IMR-90 (cell line): Measurements from ENCODE around the gene PALMD. TPM values are rescaled to one million over a fixed set of nuclear protein-coding genes. Genes with fewer than 3 reads are reported as not detected.

ENCODE experiments used
- ATAC-seq: fragments of 200-7000 bp; cut with Tn5 transposase; 2 replicates; pipeline ENCODE4 v1.9.1; 2020; ENCODE audit warnings: low read depth, mild to moderate bottlenecking, moderate library complexity
- BruUV-seq: library from RNA; stranded (reverse); fragments of 400-500 nt; replicated peaks from 2 replicates; lab custom pipeline; 2021; lab: Mats Ljungman, UMichigan
- CTCF ChIA-PET: fragments of 300-600 bp; formaldehyde crosslinking; extraction: SDS; loops from one replicate; lab custom pipeline; 2021; ENCODE audit warnings: antibody characterized with exemption; lab: Yijun Ruan, JAX
- POLR2A ChIA-PET: fragments of 300-600 bp; sonication (Branson Sonifier 250); formaldehyde crosslinking; loops from one replicate; lab custom pipeline; 2022; ENCODE audit warnings: antibody characterized with exemption; ENCODE audit not compliant: unreplicated experiment; lab: Charles Lee
- DNase-seq: peaks from one replicate; pipeline ENCODE4 v3.0.0; 2013
- H2AFZ ChIP-seq: replicated peaks from 2 replicates; pipeline ENCODE3; 2013; ENCODE audit warnings: low read length, mild to moderate bottlenecking; ENCODE audit not compliant: poor library complexity
- H2AK5ac ChIP-seq: 2 replicates; pipeline ENCODE4 v1.6.1; 2013; ENCODE audit warnings: low read depth, low read length, inconsistent platforms
- H2AK9ac ChIP-seq: replicated peaks from 2 replicates; pipeline ENCODE3; 2013; ENCODE audit warnings: mild to moderate bottlenecking, low read depth, low read length, moderate library complexity; ENCODE audit not compliant: poor library complexity
- H2BK120ac ChIP-seq: 2 replicates; pipeline ENCODE4 v1.6.1; 2013; ENCODE audit warnings: low read depth, low read length, inconsistent platforms
- H2BK15ac ChIP-seq: 3 replicates; pipeline ENCODE4 v1.6.1; 2013; ENCODE audit warnings: low read depth, low read length, inconsistent platforms
- H2BK20ac ChIP-seq: 2 replicates; pipeline ENCODE4 v1.6.1; 2013; ENCODE audit warnings: low read depth, mild to moderate bottlenecking, inconsistent platforms, low read length, moderate library complexity
- H2BK5ac ChIP-seq: 2 replicates; pipeline ENCODE4 v1.6.1; 2013; ENCODE audit warnings: mild to moderate bottlenecking, low read depth, low read length, inconsistent platforms; ENCODE audit not compliant: poor library complexity, severe bottlenecking
- H3K14ac ChIP-seq: replicated peaks from 2 replicates; pipeline ENCODE4 v1.6.1; 2013; ENCODE audit warnings: low read depth, low read length, inconsistent platforms
- H3K18ac ChIP-seq: 2 replicates; pipeline ENCODE4 v1.6.1; 2013; ENCODE audit warnings: low read depth, low read length, control low read depth
- H3K23ac ChIP-seq: 2 replicates; pipeline ENCODE4 v1.6.1; 2013; ENCODE audit warnings: low read depth, low read length, inconsistent platforms
- H3K27ac ChIP-seq: 2 replicates; pipeline ENCODE4 v1.5.1; 2013; ENCODE audit warnings: mild to moderate bottlenecking, control low read depth, low read length; ENCODE audit not compliant: insufficient read depth
- H3K27me3 ChIP-seq: 2 replicates; pipeline ENCODE4 v1.6.1; 2013; ENCODE audit warnings: low read length; ENCODE audit not compliant: control insufficient read depth, insufficient read depth
- H3K36me3 ChIP-seq: 2 replicates; pipeline ENCODE4 v1.6.1; 2013; ENCODE audit warnings: low read length, mixed read lengths; ENCODE audit not compliant: control insufficient read depth, insufficient read depth
- H3K4ac ChIP-seq: 2 replicates; pipeline ENCODE4 v1.6.1; 2013; ENCODE audit warnings: low read depth, low read length, inconsistent platforms
- H3K4me1 ChIP-seq: 2 replicates; pipeline ENCODE4 v1.6.1; 2013; ENCODE audit warnings: low read length, mixed read lengths; ENCODE audit not compliant: control insufficient read depth, insufficient read depth
- H3K4me2 ChIP-seq: 2 replicates; pipeline ENCODE4 v1.6.1; 2013; ENCODE audit warnings: low read depth, mild to moderate bottlenecking, control low read depth, low read length, moderate library complexity
- H3K4me3 ChIP-seq: 2 replicates; pipeline ENCODE4 v1.5.1; 2013; ENCODE audit warnings: low read depth, mild to moderate bottlenecking, control low read depth, low read length, moderate library complexity; ENCODE audit not compliant: insufficient read depth
- H3K56ac ChIP-seq: 2 replicates; pipeline ENCODE4 v1.6.1; 2013; ENCODE audit warnings: low read length, inconsistent platforms; ENCODE audit not compliant: insufficient read depth; ENCODE audit errors: extremely low read depth
- H3K79me1 ChIP-seq, 2 experiments: 2 replicates each; pipeline ENCODE4 v1.6.1; 2013; ENCODE audit warnings: low read length in 2 of 2, inconsistent platforms in 1 of 2, low read depth in 1 of 2
- H3K9ac ChIP-seq: 2 replicates; pipeline ENCODE4 v1.6.1; 2013; ENCODE audit warnings: low read depth, low read length, control low read depth
- H3K9me1 ChIP-seq: 2 replicates; pipeline ENCODE4 v1.6.1; 2013; ENCODE audit warnings: low read length, inconsistent platforms; ENCODE audit not compliant: insufficient read depth
- H3K9me3 ChIP-seq: 2 replicates; pipeline ENCODE4 v1.6.1; 2013; ENCODE audit warnings: low read length; ENCODE audit not compliant: control insufficient read depth, insufficient read depth
- H4K20me1 ChIP-seq: 2 replicates; pipeline ENCODE4 v1.6.1; 2013; ENCODE audit warnings: low read length, inconsistent platforms; ENCODE audit not compliant: insufficient read depth
- H4K5ac ChIP-seq: 2 replicates; pipeline ENCODE4 v1.6.1; 2013; ENCODE audit warnings: mild to moderate bottlenecking, low read depth, low read length, control low read depth
- H4K8ac ChIP-seq, 2 experiments: 2 replicates each; pipeline ENCODE4 v1.6.1; 2013; ENCODE audit warnings: low read depth in 2 of 2, low read length in 2 of 2, control low read depth in 1 of 2, inconsistent platforms in 1 of 2
- H4K91ac ChIP-seq: 2 replicates; pipeline ENCODE4 v1.6.1; 2013; ENCODE audit warnings: low read depth, low read length, inconsistent platforms; ENCODE audit not compliant: insufficient read depth
- WGBS, 2 experiments: methylation state at CpG; one replicate each; pipeline versions ENCODE4 v1.1.5 to v1.1.7; 2013; ENCODE audit warnings: missing lambda C conversion rate in 2 of 2; ENCODE audit not compliant: insufficient read length in 1 of 2; ENCODE audit errors: extremely low coverage in 2 of 2; 5-methylcytosine and 5-hydroxymethylcytosine counted together
- dilution Hi-C: fragments of 300-500 bp; cut with HindIII; formaldehyde crosslinking; loops from one replicate; pipeline ENCODE4 v1.14.3; 2018; ENCODE audit warnings: low sequenced_read_pairs; ENCODE audit not compliant: unreplicated experiment
- in situ Hi-C: fragments of 300-500 bp; cut with MboI; formaldehyde crosslinking; loops from 3 replicates; pipeline ENCODE4 v1.14.3; 2019; ENCODE audit warnings: low sequenced_read_pairs, inconsistent platforms, mixed read lengths
- intact Hi-C: fragments of 100-400 bp; cut with micrococcal nuclease; formaldehyde crosslinking; loops from 2 replicates; pipeline ENCODE4 v1.10.0; 2022
- polyA plus RNA-seq, 3 experiments: library from polyadenylated mRNA; depleted of rRNA; stranded (reverse); fragments of >200 nt; gene quantifications; 2 replicates each; pipeline ENCODE4 v1.2.3, GENCODE V29; 2012; ENCODE audit warnings: low replicate concordance in 1 of 3
- total RNA-seq: library from RNA; depleted of rRNA; stranded (reverse); fragments of >200 nt; gene quantifications from 2 replicates; pipeline ENCODE4 v1.2.3, GENCODE V29; 2012
- TF ChIP-seq, protein P1 (sequence below): fragments of 150-350 bp; IDR thresholded peaks from 2 replicates; pipeline ENCODE4 v1.6.1; 2016; ENCODE audit warnings: low read depth, mild to moderate bottlenecking, low read length, moderate library complexity, borderline replicate concordance

PALMD gene
- total and polyA plus RNA-seq, 2 of the 4 experiments (the other 2 are of a cell fraction), result 0.51 to 0.72 TPM

GRCh38 chr1:99704356-99704816 is 58.5 kb downstream of the PALMD start:
- Histone ChIP-seq H3K56ac (no peak overlapping the region), H4K20me1 (no peaks in the 10 kb centered on the region), H3K9me1 (no peaks in the 10 kb centered on the region), H3K4me1 (no peaks in the 10 kb centered on the region), H2BK5ac (no peak overlapping the region), H3K14ac (no peak overlapping the region), H3K79me1 (no peaks in the 10 kb centered on the region), H2BK120ac (no peak overlapping the region), H3K27me3 (no peaks in the 10 kb centered on the region), H3K23ac (no peak overlapping the region), H2AK9ac (no peak overlapping the region), H4K8ac (no peak overlapping the region), H2AK5ac (no peak overlapping the region), H3K27ac (no peak overlapping the region), H3K4ac (no peak overlapping the region), H2BK20ac (no peak overlapping the region), H3K18ac (no peak overlapping the region), H3K4me3 (no peak overlapping the region), H2BK15ac (no peak overlapping the region), H3K4me2 (no peak overlapping the region), H2AFZ (peak overlapping the region; percentile 21), H3K36me3 (no peaks in the 10 kb centered on the region), H3K9ac (no peak overlapping the region), H4K91ac (no peak overlapping the region), H3K9me3 (peaks cover 3% of the 10 kb centered on the region; the same call in 1 of the 2 replicates), H4K5ac (no peak overlapping the region)
- BruUV-seq, result no TSS peak
- ChIA-PET CTCF (interaction anchor here (2.0 kb wide), 1 partner anchor 19 kb away, joined by 4 read pairs; no protein-coding TSS in a partner anchor), POLR2A (no interaction called here)
- intact Hi-C loops (loop anchor here (10.0 kb wide), 1 partner anchor 820 kb away; no protein-coding TSS in a partner anchor), in situ Hi-C loops (loop anchor here (10.0 kb wide), 1 partner anchor 910 kb away; no protein-coding TSS in a partner anchor), dilution Hi-C loops (no loop called here)
- no peak for ATAC-seq
- no peak for DNase-seq
- 85% methylated on average over 9 of the region's 17 CpGs; no CpG with 5 or more reads in 1 of the 2 experiments for WGBS, 2 experiments
- TF ChIP-seq, protein P1, sequence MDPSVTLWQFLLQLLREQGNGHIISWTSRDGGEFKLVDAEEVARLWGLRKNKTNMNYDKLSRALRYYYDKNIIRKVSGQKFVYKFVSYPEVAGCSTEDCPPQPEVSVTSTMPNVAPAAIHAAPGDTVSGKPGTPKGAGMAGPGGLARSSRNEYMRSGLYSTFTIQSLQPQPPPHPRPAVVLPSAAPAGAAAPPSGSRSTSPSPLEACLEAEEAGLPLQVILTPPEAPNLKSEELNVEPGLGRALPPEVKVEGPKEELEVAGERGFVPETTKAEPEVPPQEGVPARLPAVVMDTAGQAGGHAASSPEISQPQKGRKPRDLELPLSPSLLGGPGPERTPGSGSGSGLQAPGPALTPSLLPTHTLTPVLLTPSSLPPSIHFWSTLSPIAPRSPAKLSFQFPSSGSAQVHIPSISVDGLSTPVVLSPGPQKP, result no peak
